PFSK-1 (cell line): ENCODE data around the gene RASIP1.

Source experiments
- FOXP2 ChIP-seq: optimal IDR thresholded peaks from 2 replicates; pipeline ENCODE3; 2011; ENCODE audit warnings: borderline replicate concordance, control low read depth, inconsistent platforms; ENCODE audit not compliant: insufficient read depth; ENCODE audit errors: extremely low read length, extremely low read depth
- POLR2AphosphoS5 ChIP-seq: IDR thresholded peaks from 2 replicates; pipeline ENCODE4 v1.6.1; 2012; ENCODE audit warnings: low read depth, mild to moderate bottlenecking, control low read depth, low read length, moderate library complexity
- SIN3A ChIP-seq: IDR thresholded peaks from 2 replicates; pipeline ENCODE4 v1.6.1; 2012; ENCODE audit warnings: mild to moderate bottlenecking, low read length, moderate library complexity, borderline replicate concordance; ENCODE audit not compliant: insufficient read depth
- TAF1 ChIP-seq: IDR thresholded peaks from 2 replicates; pipeline ENCODE4 v1.6.1; 2012; ENCODE audit warnings: low read length, control low read depth, borderline replicate concordance; ENCODE audit not compliant: insufficient read depth
- TF ChIP-seq, protein P1 (sequence below), 2 experiments: IDR thresholded peaks; 2 replicates each; pipeline versions ENCODE4 v1.6.1 to v1.8.0; 2011 to 2012; ENCODE audit warnings: low read depth in 2 of 2, low read length in 2 of 2, control low read depth in 1 of 2, inconsistent platforms in 1 of 2, mild to moderate bottlenecking in 1 of 2, moderate library complexity in 1 of 2; ENCODE audit not compliant: insufficient read depth in 1 of 2

The RASIP1 gene

GRCh38 chr19:48752496-48753365 is 12.3 kb upstream of the RASIP1 start, which contains the start of gene FUT1:
Gene FUT1, minus strand, starts transcription at chr19:48752641. Its CDS starts 1,360 bp downstream, at chr19:48751281.
- TF ChIP-seq, protein P1, sequence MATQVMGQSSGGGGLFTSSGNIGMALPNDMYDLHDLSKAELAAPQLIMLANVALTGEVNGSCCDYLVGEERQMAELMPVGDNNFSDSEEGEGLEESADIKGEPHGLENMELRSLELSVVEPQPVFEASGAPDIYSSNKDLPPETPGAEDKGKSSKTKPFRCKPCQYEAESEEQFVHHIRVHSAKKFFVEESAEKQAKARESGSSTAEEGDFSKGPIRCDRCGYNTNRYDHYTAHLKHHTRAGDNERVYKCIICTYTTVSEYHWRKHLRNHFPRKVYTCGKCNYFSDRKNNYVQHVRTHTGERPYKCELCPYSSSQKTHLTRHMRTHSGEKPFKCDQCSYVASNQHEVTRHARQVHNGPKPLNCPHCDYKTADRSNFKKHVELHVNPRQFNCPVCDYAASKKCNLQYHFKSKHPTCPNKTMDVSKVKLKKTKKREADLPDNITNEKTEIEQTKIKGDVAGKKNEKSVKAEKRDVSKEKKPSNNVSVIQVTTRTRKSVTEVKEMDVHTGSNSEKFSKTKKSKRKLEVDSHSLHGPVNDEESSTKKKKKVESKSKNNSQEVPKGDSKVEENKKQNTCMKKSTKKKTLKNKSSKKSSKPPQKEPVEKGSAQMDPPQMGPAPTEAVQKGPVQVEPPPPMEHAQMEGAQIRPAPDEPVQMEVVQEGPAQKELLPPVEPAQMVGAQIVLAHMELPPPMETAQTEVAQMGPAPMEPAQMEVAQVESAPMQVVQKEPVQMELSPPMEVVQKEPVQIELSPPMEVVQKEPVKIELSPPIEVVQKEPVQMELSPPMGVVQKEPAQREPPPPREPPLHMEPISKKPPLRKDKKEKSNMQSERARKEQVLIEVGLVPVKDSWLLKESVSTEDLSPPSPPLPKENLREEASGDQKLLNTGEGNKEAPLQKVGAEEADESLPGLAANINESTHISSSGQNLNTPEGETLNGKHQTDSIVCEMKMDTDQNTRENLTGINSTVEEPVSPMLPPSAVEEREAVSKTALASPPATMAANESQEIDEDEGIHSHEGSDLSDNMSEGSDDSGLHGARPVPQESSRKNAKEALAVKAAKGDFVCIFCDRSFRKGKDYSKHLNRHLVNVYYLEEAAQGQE (IDR thresholded peaks at IDR 0.05; ENCODE audit: insufficient read depth in 1 of 2, low read depth in 2 of 2, low read length in 2 of 2): no peak
- TF ChIP-seq SIN3A: peak; percentile 31; the same call in 1 of the 2 replicates
- peak; percentile 81 for TF ChIP-seq POLR2AphosphoS5
- no peak for TF ChIP-seq TAF1
- TF ChIP-seq FOXP2: peak; percentile 86

DNA sequence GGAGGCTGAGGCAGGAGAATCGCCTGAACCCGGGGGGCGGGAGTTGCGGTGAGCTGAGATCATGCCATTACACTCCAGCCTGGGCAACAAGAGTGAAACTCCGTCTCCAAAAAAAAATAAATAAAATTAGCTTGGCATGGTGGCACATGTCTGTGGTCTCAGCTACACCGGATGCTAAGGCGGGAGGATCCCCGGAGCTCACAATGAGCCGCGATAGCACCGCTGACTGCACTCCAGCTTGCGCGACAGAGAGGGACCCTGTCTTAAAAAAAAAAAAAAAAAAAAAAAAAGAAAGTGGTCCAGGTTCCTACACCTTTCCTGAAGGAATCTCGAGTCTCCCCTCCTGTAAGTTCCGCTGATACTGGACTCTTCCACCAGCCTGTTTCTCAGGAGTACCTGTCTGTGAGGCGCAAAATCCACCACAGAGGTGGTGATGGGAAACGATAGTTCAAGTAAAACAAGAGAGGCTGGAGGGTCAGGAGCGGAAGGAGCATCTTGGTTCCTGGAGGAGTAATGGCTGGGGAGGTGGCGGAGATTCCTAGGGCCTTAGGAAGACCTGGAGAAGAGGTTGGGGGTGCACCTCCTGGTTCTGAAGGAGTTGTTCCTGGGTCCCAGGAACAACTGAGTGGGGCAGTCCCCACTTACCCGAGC is 11.6 kb upstream of the RASIP1 start:
- TF ChIP-seq, protein P1 (IDR thresholded peaks at IDR 0.05; ENCODE audit: insufficient read depth in 1 of 2, low read depth in 2 of 2, low read length in 2 of 2): no peak
- TF ChIP-seq TAF1 (no peak), POLR2AphosphoS5 (no peak), SIN3A (no peak)

- TF ChIP-seq, protein P1 (IDR thresholded peaks at IDR 0.05; ENCODE audit: insufficient read depth in 1 of 2, low read depth in 2 of 2, low read length in 2 of 2): no peak
- TF ChIP-seq SIN3A: no peak
Measured at GRCh38 chr19:48750771-48751504, 10.5 kb upstream of the RASIP1 start.

DNA sequence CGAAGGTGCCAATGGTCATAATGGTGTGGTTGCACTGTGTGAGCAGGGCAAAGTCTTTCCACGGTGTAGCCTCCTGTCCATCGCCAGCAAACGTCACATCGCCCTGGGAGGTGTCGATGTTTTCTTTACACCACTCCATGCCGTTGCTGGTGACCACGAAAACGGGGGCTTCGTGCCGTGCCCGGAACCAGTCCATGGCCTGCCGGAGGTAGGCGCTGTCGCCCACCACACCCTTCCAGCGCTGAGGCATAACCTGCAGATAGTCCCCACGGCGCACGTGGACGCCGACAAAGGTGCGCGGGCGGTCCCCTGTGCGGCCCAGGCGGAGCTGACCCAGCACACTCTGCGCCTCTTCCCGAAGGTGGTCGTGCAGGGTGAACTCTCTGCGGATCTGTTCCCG is 9.9 kb upstream of the RASIP1 start:
- TF ChIP-seq, protein P1 (IDR thresholded peaks at IDR 0.05; ENCODE audit: insufficient read depth in 1 of 2, low read depth in 2 of 2, low read length in 2 of 2): no peak
